Stimulated activated CD8-positive, alpha-beta memory T cell treated with anti-CD3 and anti-CD28 coated beads, Interleukin-12 subunit alpha, Interleukin-12 subunit beta, amount 100 ng/mL, for 24 hours (primary cell): ENCODE measurements around the gene DEFB126.
"Not testable (repeated sequence)": the region's sequence is repeated elsewhere in the genome, so short reads cannot be mapped to it uniquely, and the experiment has no call there.

Experiments
- DNase-seq: peaks from one replicate; pipeline ENCODE4 v3.0.0-alpha.2; 2020; ENCODE audit errors: extremely low read depth

Gene DEFB126, protein sequence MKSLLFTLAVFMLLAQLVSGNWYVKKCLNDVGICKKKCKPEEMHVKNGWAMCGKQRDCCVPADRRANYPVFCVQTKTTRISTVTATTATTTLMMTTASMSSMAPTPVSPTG

DNA sequence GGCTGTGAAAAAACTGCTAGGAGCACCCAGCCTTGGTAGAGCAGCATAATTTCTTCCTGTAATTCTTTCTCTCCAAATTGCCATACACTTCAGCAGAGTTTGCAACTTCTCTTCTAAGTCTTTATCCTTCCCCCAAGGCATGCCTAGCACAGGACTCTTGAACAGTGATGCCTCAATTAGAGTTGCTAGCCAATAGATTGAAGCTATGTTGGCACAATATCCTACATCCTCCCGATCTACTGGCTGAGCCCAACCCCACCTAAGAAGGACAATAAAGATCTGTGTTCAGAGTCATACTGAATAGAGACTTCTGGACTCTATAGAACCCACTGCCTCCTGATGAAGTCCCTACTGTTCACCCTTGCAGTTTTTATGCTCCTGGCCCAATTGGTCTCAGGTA lies at the start of gene DEFB126:
TSS of gene DEFB126 (plus strand) at position 301 of the 400 bp plus-strand sequence. CDS start at position 340, 39 bp downstream.
- no peak for DNase-seq

DNA sequence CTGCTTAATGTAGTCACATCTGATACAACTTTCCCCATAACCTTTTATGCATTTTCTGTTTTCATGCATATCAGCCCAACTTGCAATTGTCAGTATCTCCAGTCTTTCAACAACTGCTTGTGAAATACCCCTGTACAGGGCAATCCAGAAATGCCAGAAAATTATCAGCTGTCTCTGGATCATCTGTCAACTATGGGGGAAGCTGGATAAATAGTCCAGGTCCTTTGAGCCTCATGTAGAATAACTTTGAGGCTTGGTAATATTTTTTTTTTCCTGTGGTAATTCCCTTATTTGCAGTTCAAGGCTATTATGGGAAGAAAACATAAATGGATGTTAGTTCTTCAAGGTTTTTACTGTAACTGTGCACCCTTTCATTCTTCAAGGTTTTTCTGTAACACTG lies 48.7 kb upstream of the DEFB126 start:
- DNase-seq, result no peak

DNA sequence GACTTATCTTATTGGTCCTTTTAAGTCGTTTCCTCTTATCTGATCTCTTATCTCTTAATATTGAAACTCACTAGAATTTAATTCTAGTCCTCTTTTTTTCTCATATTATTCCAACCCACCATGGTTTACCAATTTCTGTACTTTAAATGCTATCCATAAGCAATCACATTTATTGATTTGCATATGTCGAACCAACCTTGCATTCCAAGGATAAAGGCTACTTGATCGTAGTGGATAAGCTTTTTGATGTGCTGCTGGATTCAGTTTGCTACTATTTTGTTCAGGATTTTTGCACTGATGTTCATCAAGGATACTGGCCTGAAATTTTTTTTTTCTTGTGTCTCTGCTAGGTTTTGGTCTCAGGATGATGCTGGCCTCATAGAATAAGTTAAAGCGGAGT lies 47.2 kb upstream of the DEFB126 start:
- no peak for DNase-seq

DNA sequence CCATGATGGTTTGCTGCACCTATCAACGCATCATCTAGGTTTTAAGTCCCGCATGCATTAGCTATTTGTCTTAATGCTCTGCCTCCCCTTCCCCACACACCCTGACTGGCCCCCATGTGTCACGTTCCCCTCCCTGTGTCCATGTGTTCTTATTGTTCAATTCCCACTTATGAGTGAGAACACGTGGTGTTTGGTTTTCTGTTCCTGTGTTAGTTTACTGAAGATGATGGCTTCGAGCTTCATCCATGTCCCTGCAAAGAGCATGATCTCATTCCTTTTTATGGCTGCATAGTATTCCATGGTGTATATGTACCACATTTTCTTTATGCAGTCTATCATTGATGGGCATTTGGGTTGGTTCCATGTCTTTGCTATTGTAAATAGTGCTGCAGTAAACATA lies 44.7 kb upstream of the DEFB126 start:
- not testable (repeated sequence) for DNase-seq

DNA sequence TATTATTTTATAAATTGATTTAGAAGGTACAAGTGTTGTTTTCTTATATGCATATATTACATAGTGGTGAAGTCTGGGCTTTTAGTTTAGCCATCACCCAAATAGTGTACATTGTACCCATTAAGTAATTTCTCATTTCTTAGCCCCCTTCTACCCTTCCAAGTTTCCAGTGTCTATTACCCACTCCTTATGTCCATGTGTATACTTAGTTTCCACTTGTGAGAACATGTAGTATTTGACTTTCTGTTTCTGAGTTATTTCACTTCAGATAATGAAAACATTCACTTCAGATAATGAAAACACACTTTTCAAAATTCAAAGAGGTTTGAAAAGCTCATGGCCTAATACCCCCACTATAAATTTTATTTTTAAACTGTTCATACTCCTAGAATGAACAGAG lies 40.4 kb upstream of the DEFB126 start:
- no peak for DNase-seq

DNA sequence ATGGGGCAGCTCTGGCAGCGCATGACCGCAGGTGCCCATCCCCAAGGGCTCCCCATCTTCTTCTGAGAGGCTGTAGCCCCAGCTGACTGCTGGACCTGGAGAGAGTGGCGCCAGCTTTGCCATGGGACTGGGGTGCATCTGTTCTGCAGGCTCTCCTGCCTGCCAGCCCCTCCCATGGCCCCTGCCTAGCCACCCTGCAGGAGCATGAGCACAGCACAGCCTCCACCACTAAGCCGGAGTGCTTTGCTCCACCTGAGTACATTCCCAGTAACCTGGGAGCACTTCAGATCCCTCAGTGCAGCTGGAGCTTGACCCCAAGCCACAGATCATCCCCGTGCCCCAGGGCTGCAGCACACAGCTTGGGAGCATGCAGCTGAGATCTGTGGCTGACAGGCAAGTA lies 38.9 kb upstream of the DEFB126 start:
- no peak for DNase-seq

DNA sequence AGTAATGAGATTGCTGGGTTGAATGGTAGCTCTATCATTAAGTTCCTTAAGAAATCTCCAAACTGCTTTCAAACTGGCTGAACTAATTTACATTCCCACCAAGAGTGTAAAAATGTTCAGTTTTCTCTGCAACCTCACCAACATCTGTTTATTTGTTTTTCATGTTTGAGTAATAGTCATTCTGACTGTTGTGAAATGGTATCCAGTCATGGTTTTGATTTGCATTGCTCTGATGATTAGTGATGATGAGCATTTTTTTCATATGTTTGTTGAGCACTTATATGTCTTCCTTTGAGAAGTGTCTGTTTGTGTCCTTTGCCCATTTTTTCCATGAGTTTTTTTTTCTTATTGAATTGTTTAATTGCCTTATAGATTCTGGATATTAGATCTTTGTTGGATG lies 30.0 kb upstream of the DEFB126 start:
- DNase-seq, result no peak

DNA sequence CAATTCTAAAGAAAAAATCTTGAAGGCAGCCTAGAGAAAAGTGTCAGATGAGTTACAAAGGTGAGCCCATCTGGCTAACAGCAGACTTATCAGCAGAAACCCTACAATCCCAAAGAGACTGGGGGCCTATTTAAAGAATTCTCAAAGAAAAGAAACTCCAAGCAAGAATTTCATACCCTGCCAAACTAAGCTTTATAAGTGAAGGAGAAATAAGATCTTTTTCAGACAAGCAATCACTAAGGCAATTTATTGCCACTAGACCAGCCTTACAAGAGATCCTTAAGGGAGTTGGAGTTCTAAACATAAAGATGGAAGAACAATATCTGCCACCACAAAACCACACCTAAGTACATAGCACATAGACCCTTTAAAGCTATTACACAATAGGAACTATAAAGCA lies 24.9 kb upstream of the DEFB126 start:
- no peak for DNase-seq

DNA sequence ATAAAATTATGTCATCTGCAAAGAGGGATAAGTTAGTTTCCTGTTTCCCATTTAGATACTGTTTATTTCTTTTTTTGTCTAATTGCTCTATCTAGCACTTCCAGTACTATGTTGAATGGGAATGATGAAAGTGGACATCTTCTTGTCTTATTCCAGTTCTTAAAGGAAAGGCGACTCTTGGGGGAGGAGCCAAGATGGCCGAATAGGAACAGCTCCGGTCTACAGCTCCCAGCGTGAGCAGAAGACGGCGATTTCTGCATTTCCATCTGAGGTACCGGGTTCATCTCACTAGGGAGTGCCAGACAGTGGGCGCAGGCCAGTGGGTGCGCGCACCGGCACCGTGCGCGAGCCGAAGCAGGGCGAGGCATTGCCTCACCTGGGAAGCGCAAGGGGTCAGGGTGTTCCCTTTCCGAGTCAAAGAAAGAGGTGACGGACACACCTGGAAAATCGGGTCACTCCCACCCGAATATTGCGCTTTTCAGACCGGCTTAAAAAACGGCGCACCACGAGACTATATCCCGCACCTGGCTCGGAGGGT lies 12.5 kb upstream of the DEFB126 start:
- not testable (repeated sequence) for DNase-seq

DNA sequence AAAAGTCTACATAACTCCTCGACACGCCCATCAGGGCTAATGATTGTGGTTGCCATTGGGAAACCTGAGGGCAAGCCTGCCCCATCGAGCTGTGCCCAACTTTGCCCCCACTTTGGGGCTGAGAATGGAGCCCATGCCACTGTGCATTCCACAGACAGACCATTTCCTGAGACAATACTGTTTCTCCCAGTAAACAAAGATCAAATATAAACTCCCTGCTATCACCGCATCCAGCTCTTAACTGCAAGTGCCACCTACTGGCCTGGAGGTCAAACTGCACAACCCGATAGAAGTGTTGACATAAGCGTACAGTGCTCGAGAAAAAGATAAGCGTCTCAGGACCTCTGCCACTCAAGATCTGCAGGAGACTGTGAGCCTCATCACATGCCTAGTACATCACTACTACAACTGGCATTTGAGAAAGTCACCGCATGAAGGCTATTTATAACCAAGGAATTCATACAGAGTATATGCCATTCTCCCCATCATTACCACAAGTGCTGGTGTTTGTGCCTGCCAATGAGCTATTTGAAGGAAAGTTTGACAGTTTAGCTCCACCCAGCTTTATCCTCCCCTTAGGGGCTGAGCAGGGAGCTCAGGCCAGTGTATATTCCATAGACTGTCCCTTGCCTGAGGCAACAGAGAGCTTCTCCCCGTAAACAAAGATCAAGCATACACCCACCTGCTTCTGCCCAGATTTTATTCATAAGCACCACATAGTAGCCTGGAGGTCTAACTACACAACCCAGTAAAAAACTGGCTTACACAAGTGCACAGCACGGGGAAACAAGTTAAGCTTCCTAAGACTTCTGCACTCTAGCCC lies 4.5 kb upstream of the DEFB126 start:
- no peak for DNase-seq

DNA sequence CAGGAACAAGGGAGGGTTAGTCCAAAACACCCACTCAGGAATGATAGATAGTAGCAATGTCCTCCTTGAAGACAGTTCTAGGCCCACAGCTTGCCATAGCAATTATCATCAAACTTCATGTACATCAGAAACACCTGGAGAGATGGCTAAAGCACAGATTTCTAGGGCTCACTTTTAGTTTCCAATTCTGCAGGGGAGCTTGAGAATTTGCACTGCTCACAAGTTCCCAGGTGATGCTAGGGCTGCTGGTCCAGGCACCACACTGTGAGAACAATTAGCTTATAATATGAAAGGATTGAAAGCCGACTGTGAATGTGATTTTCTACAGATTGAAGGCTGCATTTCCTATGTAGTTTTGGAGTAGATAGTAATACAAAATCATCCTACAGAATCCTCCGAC lies 3.5 kb downstream of the DEFB126 start:
- DNase-seq, result no peak

DNA sequence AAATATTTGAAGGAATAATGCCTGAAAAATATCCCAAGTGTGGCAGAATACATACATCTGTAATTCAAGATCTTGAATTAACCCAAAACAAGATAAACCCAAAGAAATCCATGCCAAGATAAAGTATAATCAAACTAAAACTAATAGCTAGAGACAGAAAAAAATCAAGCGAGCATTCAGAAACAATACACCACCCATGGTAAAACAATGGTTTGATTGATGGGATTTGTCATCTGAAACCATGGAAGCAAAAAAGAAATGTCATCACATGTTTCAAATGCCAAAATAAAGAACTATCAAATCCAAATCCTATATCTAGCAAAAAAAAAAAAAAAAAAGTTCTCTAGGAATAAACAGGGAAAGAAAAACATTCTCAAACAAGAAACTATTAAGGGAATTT lies 9.7 kb downstream of the DEFB126 start:
- no peak for DNase-seq

DNA sequence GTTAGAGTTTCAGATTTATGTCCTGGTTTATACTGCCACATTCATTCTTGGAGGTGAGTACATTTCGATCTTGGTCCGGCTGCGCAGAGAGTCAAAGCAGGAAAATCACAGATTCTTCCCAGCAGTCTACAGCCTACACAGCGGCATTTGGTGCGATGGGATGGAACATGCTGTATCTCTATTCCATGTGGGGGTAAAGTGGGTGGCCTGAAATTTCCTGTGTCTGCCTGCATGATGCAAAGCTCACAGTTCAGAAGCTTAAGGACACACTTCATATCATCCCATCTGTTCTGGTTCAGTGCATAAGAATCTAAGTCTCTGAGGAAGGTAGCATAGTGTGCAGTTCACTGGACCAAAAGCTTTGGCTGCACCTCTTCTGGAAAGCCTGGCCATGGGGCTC lies 14.8 kb downstream of the DEFB126 start, which contains the start of gene DEFB127:
TSS of gene DEFB127 (plus strand) at position 301 of the 400 bp plus-strand sequence. CDS start at position 392, 91 bp downstream.
- no peak for DNase-seq

DNA sequence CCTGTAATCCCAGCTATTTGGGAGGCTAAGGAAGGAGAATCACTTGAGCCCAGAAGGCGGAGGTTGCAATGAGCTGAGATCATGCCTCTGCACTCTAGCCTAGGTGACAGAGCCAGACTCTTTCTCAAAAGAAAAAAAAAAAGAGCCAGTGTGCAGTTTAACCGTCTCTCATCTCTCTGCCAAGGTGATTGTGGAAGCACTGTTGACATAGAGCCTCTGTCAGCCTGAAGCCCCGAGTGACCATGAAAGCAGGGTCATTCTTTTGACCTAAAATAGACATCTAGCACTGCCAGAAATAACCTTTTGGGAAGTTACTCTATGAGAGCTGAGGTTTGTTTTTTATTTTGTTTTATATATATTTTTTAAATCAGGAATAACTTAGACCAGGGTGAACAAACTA lies 22.2 kb downstream of the DEFB126 start:
- no peak for DNase-seq

DNA sequence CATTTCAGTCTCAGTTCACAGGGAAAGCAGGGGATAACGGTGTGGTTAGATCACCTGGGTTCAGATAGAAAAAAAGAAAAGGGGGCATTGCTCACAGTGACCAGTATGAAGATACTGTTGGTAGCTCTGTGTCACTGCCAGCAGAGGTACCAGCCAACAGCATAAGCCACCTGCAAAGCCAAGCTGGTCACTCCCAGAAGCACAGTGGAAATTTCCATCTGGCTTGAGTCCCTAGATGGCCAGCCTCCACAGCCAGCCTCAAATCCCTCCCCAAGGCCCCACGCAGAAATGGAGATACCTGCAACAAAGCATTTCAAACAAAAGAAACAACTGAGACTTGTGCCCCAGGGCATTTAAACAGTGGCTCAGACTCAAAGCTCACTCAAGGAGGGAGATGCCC lies 26.5 kb downstream of the DEFB126 start:
- DNase-seq, result no peak

DNA sequence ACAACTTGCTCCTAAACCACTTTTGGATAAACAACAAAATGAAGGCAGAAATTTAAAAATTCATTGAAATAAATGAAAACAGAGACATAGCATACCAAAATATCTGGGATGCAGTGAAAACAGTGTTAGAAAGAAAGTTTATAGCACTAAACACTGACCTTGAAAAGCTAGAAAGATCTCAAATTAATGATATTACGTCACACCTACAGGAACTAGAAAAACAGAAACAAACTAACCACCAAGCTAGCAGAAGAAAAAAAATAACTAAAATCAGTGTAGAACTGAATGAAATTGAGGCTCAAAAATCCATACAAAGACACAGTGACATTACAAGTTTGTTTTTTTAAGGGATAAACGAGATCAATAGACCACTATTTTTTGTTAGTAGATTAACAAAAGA lies 41.9 kb downstream of the DEFB126 start:
- no peak for DNase-seq

DNA sequence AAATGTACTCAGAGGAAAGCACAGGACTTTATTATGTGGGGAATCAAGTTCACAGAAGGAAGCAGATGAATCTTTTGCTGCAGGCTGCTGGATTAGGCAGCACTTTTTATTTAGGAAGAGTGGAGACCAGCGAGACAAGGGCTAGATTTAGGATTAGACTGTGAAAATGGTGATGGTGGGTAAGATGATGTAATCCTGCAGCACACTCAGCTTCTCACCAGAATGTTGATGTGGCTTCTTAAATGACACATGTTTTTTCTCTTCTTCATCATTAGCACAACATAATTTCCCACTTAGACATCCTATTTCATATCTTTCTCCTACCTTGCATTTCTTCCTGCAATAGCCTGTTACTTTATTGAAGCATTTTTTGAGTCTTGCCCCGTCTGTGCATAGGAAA lies 45.3 kb downstream of the DEFB126 start:
- DNase-seq, result no peak

DNA sequence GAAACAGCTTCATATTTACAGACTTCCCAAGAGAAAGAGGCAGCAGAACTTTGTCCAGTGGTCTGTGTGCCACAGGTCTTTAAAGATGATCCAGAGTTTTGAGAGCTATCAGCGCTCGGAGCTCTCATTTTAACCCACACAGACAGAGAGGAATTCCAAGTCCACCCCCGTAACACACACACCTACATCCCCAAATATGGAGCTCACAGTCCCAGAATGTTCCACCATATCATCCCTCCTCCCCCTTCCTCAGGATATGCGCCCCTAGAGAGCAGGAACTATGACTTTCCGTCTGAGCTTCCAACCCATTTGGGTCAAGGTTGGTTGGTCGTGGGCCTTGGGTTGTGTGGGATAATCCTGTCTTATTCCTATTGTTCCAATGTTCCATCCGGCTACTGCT lies 47.2 kb downstream of the DEFB126 start, which contains the start of gene DEFB128:
TSS of gene DEFB128 (minus strand) at position 101 of the 400 bp plus-strand sequence. CDS start at position 13, 88 bp downstream.
- no peak for DNase-seq
